NCI-H526 (cell line): ENCODE results near the gene XKR8.
"Not testable (repeated sequence)": the region's sequence is repeated elsewhere in the genome, so short reads cannot be mapped to it uniquely, and the experiment has no call there.

Experiments used
- DNase-seq, 2 experiments: peaks; one replicate each; lab custom pipeline; 2025; lab: John Stamatoyannopoulos, UW

Gene XKR8

DNA sequence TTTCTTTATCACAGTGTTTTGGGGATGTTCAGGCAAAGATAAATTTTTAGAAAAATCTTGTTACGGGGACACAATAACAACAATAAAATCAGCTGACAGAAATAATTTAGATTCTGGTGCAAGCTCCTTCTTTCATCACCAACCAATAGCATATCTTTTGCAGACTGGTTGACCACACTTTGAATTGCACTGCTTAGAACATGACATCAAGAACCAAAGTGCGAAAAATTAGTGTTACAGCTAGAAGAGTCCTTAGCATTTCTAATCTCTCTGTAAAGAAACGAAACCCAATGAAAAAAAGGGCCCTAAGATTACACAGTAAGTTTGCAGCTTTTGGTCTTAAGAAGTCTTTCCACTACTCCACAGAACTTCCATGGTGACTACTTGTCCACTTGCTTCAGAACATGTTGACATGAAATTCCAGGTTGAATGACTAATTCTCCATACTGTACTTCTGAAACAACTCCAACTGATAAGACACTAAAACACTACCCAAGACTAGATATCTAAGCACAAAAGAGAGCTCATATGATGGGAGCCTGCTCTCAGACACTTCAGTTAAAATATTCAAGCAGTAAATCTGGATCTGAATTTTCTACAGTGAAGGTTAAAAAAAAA, 31.3 kb downstream of the XKR8 start:
- no peak for DNase-seq

DNA sequence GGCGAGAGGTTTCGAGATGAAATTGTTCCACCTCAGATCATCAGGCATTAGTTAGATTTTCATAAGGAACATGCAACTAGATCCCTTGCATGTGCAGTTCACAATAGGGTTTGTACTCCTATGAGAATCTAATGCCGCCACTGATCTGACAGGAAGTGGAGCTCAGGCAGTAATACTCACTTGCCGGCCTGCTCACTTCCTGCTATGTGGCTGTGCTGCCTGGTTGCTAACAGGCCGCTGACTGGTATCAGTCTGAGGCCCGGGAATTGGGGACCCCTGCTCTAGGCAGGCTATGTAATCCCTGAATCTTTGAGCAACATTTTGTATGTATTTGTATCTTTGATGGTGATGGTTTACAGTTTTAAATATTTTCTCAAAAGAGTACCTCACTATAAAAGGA, 32.5 kb downstream of the XKR8 start:
- no peak for DNase-seq

DNA sequence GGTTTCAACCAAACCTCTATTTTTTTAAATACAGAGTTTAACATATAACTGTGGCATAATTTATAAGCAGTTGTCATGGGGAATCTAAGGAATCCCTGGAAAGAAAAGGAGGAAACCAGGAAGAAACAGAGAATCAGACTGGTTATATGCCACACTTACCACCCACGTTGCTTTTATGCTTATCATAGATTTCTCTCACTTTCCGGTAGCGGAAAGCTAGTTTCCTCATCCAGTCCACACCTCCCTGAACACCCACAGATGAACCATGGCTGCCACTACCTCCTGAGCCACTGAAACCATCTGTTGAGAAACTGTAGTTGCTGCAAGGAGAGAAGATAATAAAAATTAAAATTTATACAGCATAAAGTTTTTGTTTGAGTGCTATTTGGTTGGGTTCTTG, 33.5 kb downstream of the XKR8 start:
- DNase-seq, result no peak

- DNase-seq, result no peak
Observed at GRCh38 chr1:27994060-27994459, 34.3 kb downstream of the XKR8 start.

GRCh38 chr1:27994526-27994925, 34.8 kb downstream of the XKR8 start:
- not testable (repeated sequence) for DNase-seq

DNA sequence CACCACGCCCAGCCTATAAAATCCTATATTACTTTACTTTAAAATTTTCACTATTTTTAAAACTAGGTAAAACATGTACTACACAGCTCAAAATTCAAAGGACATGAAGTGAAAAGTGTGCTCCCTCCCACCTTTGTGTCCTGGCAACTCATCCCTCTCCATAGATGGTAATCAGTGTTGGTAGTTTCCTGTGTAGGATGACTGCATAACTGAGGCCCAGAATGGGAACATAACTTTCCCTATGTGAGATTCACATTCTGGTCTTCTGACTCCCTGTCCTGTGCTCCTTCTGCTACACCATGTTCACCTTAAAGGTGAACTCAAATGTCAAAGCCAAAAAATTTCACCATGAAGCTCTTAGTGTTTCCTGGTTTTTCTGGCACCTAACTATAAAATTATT, 39.3 kb downstream of the XKR8 start:
- no peak for DNase-seq

DNA sequence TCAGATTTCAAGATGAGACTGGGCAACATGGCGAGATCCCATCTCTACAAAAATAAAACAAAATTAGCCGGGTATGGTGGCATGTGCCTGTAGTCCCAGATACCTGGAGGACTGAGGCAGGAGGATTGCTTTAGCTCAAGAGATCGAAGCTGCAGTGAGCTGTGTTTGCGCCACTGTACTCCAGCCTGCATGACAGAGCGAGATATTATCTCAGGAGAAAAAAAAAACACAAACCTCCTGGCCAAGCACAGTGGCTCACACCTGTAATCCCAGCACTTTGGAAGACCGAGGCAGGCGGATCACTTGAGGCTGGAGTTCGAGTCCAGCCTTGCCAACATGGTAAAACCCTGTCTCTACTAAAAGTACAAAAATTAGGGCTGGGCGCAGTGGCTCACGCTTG, 42.8 kb downstream of the XKR8 start:
- DNase-seq, result no peak

DNA sequence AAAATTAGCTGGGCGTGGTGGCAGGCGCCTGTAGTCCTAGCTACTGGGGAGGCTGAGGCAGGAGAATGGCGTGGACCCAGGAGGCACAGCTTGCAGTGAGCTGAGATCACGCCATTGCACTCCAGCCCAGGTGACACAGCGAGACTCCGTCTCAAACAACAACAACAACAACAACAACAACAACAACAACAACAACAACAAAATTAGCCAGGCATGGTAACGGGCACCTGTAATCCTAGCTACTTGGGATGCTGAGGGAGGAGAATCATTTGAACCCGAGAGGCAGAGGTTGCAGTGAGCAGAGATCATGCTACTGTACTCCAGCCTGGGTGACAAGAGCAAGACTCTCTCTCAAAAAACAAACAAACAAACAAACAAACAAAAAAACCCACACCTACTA, 43.3 kb downstream of the XKR8 start:
- DNase-seq, result not testable (repeated sequence)

DNA sequence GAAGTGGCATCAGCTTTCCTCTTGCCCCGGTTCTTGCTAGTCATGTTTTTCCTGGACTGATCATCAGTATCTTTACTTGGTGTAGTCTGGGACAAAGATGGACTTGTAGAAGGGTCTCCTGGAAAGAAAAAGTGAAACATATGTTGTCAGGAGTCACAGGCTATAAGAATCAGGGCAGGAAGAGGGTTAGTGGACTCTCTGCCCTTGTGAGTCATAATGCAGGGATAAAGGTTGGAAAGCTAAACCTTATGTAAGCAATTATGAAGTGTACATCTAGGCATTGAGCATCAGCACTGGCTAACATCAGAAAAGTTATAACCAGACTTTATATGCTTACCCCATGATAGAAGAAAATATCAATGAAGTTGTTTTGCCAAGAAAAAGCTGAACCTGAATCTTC, 51.2 kb downstream of the XKR8 start:
- DNase-seq, result no peak
